ENCODE results near the gene PROK2.

PROK2 gene

DNA sequence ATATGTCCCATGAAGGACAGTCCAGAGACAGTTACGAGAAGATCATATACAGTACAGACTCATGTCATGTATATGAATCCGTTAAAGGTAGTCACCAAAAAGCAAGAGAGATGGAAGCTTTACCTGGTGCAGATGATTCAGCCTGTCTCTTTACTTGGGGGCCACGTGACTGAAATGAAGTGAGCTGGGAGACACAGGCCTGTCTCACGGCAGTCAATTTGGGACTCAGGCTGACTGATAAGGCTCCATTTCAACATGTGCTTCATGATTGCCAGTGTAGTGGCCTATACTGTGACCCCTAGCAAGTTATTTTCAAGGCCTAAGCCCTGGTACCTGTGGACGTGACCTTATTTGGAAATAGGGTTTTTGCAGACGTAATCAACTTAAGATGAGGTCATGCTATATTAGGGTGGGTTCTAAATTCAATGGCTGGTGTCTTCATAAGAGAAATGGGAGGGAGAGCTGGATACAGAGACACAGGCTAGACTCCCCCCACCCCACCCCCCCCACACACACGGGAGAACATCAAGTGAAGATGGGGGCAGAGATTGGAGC, 3.0 kb upstream of the PROK2 start:
- no peak overlapping the region for H3K4me3 ChIP-seq (ENCODE audit: low read depth, low read length)

DNA sequence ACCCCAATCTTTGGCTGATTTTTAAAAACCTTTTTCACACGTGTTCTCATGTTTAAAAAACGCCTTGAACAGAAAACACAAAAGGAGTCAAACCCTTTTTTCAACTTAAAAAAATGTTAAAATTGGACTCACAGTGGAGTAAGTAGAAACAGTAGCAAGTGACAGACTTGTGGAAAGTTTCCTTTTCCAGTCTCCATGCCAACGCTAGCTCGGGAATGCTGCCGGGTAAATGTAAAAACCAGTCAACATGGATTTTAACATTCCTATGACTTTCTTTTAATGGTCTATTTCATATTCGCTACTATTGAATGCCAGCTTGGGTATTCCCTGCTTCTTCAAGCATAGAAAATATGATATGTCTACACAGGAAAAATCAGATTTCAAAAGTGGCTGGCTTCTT, 1.6 kb upstream of the PROK2 start:
- H3K4me3 ChIP-seq (ENCODE audit: low read depth, low read length) = no peak overlapping the region

DNA sequence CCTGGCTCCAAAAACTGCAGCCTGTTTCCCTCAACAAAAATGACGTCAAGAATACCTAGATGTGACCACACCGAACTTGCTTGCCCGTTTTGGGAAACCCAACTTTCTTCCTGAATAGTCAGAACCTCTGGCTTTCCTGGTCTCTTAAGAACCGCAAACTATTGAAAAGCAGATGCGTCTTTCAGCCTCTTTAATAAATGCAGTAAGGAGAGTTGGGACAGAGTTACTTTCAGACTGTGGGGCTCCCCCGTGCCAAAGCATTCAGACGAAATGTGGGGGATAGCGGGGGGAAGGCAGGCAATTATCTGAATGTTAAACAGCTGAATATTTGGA, 1.2 kb upstream of the PROK2 start:
- no peak overlapping the region for H3K4me3 ChIP-seq (ENCODE audit: low read depth, low read length)

DNA sequence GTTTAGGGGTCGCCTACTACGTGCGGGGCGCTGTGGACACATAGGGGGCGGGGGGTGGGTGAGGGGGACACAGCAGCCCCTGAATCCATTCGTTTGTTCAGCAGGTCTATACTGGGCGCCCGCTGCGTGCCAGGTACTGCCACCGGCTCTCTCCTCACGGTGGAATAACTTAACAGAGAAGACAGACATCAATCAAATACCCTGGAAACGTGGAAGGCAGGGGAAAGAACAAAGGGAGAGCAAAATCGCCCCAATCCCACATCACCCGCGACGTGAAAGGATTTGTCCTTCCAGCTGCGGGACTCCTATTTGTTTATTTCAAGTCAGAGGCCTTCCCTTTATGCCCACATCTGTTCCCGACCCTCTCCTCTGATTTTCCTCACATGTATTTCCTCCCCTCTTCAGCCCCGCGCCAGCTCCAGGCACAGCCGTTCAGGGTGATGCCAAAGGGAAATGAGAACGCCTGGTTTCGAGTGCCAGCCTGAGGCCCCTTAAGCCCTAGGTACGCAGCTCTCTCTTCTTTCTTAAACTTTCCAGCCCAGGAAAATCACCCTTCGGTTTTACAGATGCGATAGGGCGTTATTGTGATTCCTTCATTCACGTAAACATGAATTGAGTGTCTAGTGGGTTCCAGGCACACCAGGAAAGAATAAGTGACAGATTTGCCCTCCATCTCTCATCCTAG, 726 bp upstream of the PROK2 start:
- H3K4me3 ChIP-seq (ENCODE audit: low read depth, low read length) = no peak overlapping the region

DNA sequence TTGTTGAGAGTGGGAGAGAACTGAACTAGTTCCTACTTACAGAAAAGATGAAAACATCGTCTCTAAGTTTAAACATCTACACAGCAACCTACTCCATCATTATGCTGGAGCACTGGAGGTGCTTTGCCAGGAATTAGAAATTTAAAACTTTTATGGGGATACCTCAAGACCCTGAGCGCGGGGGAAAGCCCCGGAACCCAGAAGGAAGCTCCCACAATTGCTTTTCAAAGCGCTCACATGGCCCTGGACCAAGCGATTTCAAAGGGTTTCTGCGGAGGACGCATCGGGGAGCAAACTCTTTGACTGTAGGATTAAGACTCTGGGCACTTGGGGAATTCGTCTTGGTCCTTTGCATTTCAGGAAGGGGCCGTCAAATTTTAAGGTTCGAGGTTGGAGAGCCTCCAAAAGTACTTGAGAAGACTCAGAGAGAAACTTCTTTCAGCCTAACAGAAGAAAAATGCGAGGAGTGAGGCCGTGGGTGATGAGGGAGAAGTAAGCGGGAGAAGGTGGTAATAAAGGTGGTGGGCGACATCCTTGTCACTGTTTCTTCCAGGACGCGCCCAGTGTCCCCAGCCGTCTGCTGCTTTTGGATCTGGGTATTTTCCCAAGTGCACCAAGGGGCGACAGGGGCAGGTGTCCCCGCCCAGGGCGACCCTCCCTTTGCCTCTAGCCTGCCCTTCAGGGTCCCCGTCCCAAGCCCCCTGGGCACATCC, 591 bp downstream of the PROK2 start:
- peak overlapping the region; percentile 15 for H3K4me3 ChIP-seq (ENCODE audit: low read depth, low read length)

DNA sequence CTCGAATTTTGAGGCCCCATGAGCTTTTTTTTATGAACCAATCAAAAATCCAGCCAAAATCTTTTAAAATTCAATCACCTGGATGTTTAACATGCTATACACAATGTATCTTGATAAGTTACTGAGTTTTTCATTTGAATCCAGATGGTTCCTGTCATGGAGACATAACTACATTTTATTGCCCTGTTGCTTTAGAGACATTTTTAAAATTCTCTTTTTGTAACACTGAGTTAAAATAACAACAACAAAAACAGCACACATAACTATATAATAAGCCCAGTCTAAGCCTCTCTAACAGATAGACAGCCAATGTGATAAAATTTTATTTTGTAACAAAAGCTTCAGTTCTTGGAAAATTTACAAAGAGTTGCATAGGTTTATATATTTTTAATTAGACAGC, 1.8 kb downstream of the PROK2 start:
- H3K4me3 ChIP-seq (ENCODE audit: low read depth, low read length) = no peak overlapping the region

DNA sequence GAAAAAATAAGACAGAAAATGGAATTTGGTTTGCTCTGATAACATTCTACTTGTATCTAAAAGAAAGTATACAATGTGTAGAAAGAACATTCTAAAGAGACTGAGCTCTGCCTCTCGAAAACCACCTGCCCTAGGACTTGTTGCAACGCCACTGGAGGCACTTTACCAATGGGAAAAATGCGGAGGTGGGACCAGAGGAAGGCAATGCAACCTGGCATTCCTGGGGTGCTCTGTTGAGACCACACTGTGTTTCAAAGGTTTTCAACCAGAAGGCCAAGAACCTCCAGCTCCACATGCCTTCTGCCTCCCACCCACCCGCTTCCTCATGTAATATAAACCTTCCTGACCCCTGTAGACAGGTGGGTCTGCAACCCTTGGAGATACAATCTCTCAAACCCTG, 4.5 kb downstream of the PROK2 start:
- no peak overlapping the region for H3K4me3 ChIP-seq (ENCODE audit: low read depth, low read length)

DNA sequence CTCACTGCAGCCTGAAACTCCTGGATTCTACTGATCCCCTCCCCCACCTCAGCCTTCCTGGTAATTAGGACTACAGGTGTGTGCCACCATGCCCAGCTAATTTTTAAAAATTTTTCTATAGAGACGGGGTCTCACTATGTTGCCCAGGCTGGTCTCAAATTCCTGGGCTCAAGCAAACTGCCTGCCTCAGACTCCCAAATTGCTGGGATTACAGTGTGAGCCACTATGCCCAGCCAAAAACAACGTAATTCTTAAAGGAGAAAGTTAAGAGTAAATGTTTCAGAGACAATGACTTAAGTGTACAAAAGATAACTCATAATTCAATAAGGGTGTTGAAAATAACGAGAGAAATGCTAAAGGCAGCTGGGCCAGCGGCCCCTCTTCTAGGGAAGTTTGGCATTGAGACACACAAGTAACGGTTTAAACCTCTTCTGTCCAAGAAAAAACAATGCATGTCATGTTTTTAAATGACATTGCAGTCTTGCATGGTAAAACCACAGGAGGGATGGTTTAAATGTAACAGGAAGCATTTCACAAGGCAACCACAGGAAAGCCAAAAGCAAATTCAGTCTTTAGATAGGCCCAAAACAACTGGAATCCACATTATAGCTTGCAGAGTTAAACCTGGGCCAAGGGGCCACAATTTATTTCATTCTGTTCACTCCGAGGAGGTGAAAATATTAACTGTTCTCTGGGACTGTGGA, 5.1 kb downstream of the PROK2 start:
- H3K4me3 ChIP-seq (ENCODE audit: low read depth, low read length) = no peak overlapping the region

DNA sequence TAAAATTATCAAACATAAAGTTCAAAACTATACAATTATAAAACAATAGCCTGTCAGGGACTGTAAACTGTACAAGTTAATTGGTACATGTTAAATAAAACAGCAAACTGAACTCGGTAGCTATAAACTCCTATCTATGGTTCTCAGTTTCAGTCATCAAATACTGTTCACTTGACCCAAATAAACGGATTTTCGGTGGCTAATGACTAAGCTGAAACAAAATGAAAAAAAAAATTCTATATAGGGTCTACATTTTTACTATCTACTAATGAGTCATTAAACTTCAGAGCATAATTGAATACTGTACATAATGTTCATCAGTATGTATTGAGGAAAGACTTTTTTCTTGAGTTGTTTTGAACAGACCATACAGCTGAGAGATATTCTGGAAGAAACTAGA, 6.6 kb downstream of the PROK2 start:
- no peak overlapping the region for H3K4me3 ChIP-seq (ENCODE audit: low read depth, low read length)

DNA sequence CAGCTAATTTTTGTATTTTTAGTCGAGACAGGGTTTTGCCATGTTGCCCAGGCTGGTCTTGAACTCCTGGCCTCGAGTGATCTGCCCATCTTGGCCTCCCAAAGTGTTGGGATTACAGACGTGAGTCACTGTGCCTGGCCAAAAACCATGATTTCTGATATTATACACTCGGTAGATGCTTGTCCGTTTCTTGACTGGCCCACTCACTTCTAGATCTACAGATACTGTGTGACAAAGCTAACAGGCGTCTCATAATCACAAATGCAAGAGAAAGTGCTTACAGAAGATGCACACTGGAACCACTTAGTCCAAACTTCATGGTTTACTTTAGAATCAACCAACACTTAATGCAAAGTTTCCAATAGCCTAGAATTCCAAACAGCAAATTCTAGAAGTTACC, 8.4 kb downstream of the PROK2 start:
- no peak overlapping the region for H3K4me3 ChIP-seq (ENCODE audit: low read depth, low read length)

DNA sequence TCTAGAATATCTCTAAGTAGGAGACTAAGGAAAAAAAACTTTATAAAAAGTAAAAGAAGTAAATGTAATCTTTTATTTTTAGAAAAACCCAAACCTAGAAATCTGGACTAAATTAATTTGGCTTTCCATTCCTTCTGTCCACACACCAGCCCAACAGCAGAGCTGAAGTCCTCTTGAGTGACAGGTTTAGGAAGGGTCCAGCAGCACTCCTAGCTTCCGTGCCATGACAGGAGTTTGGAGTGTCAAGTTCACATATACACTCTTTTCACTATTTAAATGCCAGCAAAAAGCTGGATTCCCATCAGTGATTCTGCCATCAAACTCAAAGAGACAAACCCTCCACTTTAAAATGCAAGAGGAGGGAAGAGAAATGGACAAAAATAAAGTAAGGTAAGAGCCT, 13.1 kb downstream of the PROK2 start:
- H3K4me3 ChIP-seq (ENCODE audit: low read depth, low read length) = no peak overlapping the region

DNA sequence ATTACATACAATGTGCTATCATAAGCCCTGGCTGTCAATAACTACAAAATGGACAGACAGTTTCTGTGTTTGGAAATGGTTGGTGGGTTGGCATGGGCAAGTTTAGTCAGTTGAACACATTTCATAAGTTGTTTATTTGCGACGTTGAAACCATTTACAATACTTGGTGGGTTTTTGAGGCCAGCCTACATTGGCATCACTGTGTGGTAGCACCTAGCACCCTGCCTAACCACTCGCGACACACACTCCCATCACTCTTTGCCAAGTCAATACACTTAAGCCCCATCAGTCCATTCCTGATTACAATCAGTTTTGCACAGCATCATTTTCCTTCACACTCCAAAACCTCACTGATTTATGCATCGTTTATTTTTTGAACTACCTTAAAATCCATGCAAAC, 13.8 kb downstream of the PROK2 start:
- no peak overlapping the region for H3K4me3 ChIP-seq (ENCODE audit: low read depth, low read length)

DNA sequence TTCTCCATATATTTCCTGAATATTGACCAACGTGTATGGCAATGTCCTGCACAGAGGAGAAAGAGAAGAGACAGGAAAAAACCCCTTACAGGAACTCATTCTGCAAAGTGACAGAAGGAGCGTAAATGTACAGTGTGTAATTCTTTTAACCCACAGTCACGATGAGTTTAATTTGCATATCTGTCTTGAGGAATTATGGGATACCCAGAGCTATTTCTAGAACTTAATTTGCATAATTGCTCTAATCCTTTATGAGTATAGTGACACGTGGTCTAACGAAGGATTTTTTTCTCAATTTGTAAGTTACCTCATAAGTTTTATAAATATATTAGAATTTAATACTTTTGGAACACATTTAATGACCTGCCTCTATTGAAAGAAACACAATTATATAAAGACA, 21.5 kb downstream of the PROK2 start:
- no peak overlapping the region for H3K4me3 ChIP-seq (ENCODE audit: low read depth, low read length)

DNA sequence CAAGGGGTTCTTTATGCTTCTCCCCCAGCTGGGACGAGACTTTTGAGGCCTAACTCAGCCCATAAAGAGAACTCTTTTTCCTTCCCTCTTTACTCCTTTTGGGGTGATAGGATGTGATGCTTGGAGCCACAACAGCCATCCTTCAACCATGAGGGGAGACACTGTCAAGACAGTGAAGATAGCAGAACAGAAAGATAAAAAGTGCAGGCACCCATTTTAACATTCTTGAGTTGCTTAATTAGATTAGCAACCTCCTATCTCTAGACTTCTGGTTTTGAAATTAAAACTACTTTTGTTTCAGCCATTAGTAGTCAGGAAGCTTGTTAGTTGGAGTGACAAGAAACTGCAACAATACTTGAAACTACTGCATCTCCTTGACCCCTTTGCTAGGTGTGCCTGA, 24.8 kb downstream of the PROK2 start:
- H3K4me3 ChIP-seq (ENCODE audit: low read depth, low read length) = no peak overlapping the region

DNA sequence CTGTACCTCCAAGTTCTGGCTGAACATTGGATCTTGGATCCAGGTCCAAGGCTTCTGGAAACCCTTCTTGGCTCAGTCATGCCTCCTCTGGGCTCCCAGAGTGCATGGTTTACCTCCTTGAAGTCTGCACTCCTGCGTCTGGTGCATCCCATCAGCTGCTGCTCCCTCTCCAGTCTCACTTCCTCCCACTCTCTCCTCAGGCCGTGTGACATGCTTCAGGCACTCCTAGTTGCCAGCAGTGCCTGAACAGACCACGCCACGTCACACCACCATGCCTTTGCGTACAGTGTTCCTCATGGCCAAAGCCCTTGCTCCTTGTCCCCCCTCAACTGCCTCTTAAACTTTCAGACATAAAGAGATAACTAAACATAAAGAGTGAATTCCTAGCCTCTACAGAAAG, 25.5 kb downstream of the PROK2 start:
- H3K4me3 ChIP-seq (ENCODE audit: low read depth, low read length) = no peak overlapping the region

DNA sequence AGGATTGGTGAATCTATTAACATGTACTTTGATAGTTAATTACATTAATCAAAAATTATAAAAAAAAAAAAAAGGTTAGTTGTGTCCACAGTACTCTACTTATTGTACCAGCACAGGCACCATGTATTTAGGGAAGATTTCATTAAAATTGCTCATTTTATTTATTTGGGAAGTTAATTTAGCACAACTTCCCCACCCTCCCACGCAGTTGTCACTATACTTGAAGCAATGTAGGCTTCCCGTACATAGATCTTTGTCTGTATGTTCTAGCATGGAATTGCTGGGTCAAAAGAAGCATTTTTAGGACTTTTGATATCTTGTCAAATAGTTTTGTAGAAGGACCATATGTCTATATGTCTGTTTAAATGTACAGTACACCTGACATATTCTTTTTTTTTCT, 26.9 kb downstream of the PROK2 start:
- no peak overlapping the region for H3K4me3 ChIP-seq (ENCODE audit: low read depth, low read length)

DNA sequence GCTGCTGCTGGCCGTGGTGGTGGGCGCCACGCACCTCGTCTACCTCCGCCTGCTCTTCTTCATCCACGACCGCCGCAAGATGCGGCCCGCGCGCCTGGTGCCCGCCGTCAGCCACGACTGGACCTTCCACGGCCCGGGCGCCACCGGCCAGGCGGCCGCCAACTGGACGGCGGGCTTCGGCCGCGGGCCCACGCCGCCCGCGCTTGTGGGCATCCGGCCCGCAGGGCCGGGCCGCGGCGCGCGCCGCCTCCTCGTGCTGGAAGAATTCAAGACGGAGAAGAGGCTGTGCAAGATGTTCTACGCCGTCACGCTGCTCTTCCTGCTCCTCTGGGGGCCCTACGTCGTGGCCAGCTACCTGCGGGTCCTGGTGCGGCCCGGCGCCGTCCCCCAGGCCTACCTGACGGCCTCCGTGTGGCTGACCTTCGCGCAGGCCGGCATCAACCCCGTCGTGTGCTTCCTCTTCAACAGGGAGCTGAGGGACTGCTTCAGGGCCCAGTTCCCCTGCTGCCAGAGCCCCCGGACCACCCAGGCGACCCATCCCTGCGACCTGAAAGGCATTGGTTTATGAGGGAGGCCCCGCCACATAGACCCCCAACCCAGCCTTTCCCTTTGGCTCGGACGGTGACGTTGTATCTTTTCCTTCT, 30.2 kb downstream of the PROK2 start:
- H3K4me3 ChIP-seq (ENCODE audit: low read depth, low read length) = peak overlapping the region; percentile 72

DNA sequence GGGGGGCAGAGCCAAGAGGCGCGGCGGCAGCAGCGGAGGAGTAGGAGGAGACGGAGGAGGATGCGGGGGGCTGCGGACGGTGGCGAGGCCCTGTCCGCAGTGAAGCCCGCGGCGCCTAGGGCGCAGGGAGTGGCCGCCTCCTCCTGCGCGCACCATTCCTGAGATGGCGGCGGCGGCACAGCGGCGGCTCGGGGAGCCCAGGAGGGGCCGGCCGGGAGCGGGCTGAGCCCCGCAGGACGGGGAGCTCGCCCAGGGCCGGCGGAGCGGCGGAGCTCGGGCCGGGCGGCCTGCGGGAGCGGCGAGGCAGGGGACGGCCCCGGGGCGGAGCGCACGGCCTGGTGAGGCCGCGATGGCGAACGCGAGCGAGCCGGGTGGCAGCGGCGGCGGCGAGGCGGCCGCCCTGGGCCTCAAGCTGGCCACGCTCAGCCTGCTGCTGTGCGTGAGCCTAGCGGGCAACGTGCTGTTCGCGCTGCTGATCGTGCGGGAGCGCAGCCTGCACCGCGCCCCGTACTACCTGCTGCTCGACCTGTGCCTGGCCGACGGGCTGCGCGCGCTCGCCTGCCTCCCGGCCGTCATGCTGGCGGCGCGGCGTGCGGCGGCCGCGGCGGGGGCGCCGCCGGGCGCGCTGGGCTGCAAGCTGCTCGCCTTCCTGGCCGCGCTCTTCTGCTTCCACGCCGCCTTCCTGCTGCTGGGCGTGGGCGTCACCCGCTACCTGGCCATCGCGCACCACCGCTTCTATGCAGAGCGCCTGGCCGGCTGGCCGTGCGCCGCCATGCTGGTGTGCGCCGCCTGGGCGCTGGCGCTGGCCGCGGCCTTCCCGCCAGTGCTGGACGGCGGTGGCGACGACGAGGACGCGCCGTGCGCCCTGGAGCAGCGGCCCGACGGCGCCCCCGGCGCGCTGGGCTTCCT, 31.0 kb downstream of the PROK2 start, which contains the start of gene GPR27:
GPR27 (plus strand) TSS at position 155 of the 909 bp plus-strand sequence; CDS start at position 350, 195 bp downstream.
- peak within 1 kb of the TSS; percentile 72 for H3K4me3 ChIP-seq (ENCODE audit: low read depth, low read length)

DNA sequence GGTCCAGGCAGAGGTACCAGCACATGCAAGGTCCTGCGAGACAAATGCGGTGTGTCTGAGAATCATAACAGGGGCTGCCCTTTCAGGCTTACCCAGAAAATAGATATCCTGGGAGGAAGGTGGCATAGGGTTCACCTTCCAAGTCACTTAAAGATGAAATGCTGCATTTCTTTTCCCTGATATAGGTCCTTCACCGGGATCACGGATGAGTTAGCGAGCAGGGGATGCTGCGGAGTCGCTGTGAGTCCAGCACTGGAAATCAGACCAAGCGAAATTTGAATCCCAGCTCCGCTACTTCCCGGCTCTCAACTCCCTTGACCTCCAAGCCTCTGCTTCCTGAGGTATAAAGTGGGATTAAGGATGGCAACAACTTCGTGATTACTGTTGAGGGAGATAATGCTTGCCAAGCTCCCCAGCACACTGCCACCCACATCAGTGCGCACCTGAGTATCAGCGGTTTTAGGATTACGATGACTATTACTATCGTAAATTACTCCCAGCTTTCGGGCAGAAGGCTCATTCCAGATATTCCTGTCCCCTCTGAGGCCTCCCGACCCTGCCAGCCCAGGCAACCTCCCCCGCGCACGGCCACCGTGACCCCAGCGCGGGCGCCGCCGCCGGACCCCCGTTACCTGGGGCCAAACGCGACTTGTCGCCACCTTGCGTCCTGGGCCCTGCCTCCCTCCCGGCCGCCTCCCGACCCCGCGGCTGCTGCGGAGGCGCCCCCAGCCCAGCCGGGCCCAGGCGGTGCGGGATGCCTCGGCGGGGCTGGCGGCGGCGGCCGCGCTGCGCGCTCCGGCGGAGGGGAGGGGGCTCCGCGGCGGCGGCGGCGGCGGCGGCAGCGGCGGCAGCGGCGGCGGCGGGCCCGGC, 31.9 kb downstream of the PROK2 start:
- H3K4me3 ChIP-seq (ENCODE audit: low read depth, low read length) = peak overlapping the region; percentile 72

Measured in iPS-11a (cell line).